HuH-7 (cell line): ENCODE measurements around the gene MCL1.

Experiments
- DNase-seq: peaks from one replicate; pipeline ENCODE4 v3.0.0; 2011; ENCODE audit warnings: low spot score

MCL1 gene

GRCh38 chr1:150537732-150538684, 41.4 kb downstream of the MCL1 start:
- DNase-seq, result no peak

GRCh38 chr1:150536836-150537731, 42.3 kb downstream of the MCL1 start:
- no peak for DNase-seq

- DNase-seq, result no peak
Observed at GRCh38 chr1:150535511-150536287, 43.7 kb downstream of the MCL1 start.

GRCh38 chr1:150534002-150534401, 45.4 kb downstream of the MCL1 start:
- no peak for DNase-seq

- no peak for DNase-seq
Observed at GRCh38 chr1:150532860-150533259, 46.5 kb downstream of the MCL1 start.

DNA sequence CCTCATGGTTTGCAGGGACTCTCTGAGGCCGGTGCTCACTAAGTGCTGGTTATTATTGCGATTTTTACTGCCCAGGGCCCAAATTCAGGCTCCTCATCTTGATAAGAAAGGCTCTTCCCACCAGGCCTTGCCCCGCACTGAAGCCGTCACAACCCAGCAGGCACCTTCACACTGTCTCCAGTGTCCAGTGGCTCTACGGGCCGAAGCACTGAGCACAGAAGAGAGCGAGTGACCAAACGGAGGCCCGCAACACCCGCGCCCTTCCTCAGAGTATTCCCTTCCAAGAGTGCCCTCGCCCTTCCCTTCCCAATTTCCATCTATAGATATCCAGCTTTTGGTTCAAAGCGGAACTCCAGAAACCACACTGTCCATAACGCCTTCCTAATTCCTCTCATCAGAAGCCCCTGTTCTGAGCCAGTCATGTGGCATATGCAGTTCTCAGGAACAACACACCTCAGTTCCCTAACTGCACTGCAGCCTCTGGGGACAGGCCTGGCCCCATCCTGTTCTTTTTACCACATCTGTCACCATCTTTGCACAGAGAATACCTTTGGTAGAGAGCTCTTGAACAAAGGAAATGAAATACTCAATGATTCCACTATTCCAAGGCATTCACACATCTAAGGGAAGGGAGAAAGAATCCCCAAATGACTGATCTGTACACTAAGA, 48.8 kb downstream of the MCL1 start:
- no peak for DNase-seq

- no peak for DNase-seq
Observed at GRCh38 chr1:150529017-150529416, 50.4 kb downstream of the MCL1 start.

DNA sequence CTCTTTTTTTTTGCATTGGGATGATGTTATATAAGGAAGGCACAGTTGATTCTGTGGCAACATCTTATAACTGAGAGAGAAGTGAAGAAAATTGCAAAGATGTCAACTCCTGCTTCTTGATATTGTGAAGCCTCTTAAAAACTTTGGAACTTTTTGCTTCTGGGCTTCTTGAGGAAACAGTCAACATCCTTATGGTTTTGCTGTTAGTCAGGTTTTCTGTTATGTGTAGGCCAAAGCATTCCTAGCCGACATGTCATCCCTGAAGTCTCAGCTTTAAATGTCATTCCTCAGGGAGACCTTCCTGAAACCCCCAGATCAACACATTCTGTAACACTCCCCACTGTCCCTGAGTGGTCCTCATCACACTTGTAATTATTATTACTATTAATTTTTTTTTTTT, 51.2 kb downstream of the MCL1 start:
- DNase-seq, result no peak

GRCh38 chr1:150525348-150525747, 54.1 kb downstream of the MCL1 start:
- DNase-seq, result no peak
